Measurements from ENCODE around the gene GLT8D1.
A peak's percentile ranks its signal among the peaks of the same experiment; 100 is the strongest.

GLT8D1 gene

DNA sequence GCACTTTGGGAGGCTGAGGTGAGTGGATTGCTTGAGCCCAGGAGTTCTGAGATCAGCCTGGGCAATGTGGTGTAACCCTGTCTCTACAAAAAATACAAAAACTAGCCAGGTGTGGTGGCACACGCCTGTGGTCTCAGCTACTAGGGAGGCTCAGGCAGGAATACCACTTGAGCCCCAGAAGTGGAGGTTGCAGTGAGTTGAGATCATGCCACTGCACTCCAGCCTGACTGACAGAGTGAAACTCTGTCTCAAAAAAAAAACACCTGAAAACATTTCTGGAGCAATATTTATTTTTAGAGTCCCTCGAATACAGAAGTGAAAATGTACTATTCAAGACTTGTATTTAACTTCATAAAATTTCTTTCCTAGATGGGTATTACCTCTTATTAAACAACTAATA is 4.9 kb upstream of the GLT8D1 start:
- no peak for DNase-seq

DNA sequence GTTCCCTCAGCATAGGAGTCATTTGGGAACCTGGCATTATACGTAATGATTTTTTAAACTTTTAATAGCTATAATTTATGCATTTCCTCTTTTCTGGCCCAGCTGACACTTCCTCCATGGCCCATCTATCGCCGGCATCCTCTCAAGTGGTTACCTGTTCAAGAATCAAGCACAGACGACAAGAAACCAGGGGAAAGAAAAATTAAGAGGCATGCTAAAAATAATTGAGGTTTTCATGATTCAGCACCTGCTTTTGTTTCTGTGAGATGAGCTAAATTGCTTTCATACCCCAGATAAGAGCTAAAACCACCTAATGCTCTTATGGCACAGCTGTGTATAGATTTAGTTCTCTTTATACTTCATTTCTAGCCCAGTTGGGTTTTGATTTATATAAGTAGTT is 2.0 kb upstream of the GLT8D1 start:
- no peak for DNase-seq

DNA sequence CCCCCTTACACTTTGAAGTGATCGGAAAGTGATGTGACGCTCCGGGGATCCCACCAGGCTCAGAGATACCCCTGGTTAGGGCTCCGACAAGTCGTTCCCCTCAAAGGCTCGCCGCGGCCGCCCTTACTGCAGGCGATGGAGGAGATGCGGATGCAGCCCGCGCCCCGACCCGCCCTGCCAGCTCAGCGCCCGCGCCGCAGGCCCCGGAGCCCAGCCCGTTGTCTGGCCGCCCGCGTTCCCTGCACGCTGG is 228 bp downstream of the GLT8D1 start:
- DNase-seq: no peak

DNA sequence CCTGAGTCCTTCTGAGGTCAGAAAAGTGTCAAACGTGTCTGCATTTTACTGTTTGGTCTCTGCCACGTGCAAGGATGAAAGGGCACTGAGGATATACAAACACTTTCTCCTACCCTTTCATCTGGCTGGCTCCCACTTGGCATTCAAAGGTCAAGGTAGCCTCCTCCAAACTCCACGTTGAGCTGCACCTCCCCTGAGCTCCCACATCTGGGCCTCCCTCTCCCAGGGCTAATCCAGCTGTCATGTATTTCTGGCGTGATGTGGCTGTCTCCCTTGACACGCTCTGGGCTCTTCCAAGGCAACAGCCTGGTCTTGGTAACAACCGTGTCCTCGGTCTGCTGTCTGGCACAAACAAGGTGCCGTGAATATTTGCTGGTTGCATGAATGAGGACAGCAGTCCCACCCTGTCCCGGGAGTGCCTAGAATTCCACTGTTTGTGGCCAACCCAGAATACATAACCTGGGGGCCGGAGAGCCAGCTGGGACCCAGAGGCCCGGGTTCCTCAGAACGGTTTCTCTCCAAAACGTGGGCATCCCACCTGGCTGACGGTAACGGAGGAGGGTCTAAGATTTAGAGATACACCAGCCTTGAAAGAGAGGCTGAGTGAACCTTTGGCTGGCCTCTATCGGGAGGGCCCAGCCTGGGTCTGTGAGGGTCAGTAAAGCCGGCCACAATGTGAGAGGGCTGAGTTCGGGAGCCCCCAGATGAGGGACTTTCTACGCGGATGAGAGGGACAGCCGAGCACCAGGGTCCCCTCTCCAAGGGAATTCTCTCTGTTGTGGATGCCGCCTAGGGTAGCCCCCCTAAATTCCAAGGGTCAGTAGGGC is 767 bp downstream of the GLT8D1 start:
- DNase-seq: no peak

DNA sequence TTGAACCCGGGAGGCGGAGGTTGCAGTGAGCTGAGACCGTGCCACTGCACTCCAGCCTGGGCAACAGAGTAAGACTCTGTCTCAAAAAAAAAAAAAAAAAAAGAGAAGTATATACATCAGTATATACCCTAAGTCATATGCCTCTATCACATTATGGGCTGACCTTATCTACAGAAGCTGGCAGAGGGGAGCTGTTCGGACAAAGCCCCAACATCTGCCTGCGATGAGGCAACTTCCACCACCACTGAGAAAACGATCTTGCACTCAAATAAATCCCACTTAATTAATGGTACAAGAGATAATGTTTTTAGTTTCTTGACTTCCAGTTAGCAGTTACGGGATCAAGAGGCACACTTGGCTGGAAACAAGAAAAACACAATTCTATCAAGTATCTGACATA is 2.2 kb downstream of the GLT8D1 start:
- DNase-seq: no peak

DNA sequence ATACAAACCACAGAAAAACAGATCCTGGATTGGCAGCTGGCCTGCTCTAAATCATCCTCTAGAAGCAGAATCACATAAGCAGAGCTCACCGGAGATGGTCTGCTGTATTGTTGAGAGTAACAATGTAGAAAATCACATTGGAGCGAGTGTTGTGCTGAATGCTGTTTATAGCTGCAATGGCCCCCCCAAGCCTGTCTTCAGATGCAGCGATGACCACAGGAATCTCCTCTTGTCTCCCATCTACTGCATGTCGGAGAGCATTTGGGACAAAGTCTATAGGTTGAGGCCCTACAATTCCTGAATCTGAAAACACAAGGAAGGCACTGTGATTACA is 8.0 kb downstream of the GLT8D1 start:
- DNase-seq: no peak

DNA sequence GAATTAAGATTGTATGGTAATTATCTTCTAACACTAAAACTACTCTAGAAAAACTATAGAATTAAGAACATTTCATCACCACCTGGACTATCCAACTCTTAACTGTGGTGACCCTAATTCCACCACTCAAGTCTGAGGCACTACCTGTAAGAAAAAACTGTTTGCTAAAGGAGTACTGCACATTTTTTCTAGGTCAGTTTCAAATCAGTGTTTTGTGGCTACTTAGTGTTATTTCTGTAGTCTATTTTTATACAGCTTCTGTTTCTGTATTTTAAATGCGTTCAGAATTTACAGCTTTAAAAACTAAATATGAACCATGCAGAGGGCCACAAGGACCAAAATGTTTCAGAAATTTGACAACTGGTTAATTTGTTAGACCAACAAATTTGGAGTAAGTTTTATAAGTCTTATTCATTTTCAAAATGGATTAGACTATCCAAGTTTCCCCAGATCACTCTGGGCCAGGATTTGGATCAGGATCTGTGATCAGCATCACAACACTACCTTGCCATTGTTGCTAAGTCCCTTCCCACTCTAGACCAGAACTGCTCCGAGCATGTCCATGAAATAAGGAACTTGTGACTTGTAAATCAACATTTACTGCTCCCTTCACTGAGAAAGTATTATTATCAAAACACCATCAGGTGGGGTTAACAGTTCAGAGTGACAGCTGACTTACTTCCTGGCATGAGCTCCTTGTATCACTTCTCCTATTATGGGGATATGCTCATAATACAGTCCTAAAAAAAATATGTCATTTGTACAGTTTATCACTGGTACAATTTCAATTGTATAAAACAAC is 8.6 kb downstream of the GLT8D1 start:
- DNase-seq: no peak

DNA sequence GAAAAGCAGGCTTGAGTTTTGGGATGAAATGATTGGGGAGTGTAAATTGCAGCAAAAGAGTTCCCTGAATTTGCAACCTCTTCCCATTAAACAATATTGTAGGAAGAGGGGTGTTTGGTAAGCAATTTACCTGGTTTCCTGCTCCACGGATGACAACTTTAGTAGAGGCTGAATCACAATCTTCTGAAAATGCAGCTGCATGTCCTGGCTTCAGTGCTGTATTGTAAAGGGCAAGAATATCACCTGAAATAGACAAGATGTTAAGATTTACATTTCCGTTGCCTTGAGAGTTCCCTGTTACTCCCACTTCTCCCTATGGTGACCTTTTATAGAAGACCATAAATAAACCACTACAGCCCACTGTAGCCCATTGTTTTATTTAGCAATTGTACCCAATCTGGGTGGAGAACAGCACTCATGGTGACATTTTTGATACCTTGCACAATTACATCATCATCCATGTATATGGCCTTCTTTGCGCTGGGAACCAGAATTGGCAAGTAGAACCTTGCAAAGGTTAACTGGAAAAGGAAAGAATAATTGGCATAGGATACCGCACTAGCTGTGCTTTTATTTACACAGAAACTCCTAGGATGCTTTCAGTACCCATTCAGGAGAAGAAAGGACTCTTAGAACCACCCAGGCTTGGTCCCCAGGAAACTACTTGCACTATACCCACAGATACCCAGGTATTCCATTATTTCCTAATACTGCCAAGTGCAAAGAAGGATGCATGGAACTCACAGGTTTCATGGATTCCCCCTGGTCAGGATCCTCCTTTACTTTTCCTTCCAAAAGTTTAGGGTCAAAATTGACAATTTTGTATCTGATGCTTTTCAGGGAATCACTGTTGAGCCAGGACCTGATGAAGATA is 9.6 kb downstream of the GLT8D1 start:
- no peak for DNase-seq

DNA sequence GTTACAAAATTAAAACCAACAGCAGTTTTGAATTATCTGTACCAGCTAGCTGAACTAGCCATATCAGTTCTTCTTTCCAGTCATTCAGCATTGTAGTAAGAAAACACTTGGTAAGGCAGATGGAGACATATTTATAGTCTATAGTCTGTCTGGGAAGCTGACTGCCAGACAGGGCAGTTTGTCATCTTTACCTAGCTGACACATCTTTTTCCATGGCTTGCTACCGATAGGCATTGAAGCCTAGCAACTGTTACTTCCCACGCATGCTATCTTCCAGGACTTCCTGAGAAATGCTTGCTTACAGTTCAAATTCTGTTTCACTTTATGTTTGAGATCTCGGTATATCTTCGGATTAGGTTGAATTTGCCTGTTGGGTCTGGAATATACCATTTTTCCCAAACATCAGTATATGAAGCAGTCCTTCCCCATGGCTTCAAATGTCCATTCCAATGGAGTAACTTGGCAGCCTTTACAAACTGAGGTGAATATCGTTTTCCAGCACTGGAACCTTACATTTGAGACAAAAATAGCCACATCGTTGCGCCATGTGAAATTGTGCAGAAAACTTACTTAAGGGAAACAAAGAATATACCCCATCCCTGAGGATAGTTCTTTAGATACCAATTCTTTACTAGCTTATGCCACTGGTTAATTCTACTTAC is 10.9 kb downstream of the GLT8D1 start:
- DNase-seq: no peak

DNA sequence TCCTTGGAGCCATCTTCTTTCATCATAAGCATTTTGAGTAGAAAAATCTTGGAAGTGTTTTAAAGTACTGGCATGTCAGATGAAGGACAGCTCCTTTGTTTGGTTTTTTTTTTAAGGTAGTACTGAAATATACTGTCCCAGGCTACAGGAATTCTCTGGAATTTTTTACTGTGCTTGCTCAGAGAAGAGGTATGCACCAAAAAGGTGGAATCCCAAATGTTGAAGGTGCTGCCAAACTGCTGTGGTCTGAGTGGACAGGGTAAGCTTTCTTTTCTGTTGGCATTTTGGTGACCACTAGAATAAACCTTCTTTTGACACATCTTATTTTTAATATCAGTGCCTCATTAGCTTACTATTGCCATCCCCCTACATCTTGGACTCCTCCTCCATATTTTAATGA is 12.5 kb downstream of the GLT8D1 start:
- no peak for DNase-seq

DNA sequence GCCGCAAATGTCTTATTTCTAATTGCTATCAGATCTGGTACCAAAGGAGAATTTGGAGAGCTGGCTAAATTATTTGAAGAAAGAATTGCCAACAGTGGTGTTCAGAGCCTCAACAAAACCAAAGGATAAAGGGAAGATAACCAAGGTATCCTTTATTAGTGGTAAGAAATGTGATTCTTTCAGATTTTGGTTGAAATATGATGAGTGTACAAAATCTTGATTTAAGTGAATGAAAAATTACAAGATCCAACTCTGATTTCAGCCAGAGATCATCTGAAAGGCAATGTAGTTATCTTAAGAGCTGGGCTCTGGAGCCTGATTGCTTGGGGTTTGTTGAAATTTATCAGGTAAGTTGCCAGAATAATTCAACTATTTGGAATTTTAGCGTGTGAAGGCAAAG is 15.0 kb downstream of the GLT8D1 start:
- DNase-seq: no peak

DNA sequence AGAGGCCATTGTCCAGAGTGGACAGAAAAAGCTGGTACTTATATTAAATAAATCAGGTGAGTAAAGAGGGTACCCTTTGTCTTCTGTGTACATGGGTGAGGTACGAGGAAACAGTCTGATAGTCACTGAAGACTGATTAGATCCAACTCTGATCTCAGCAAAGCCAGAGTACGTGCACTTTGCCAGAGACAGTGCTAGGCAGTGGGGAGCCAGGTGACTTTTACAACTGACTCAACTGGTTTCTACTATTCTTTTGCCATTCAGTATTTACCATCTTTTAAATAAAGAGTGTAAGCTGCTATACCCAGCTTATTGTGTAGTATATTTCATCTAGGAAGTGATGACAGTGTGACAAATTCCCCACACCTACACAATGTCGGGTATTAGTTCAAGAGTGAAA is 16.4 kb downstream of the GLT8D1 start:
- no peak for DNase-seq

DNA sequence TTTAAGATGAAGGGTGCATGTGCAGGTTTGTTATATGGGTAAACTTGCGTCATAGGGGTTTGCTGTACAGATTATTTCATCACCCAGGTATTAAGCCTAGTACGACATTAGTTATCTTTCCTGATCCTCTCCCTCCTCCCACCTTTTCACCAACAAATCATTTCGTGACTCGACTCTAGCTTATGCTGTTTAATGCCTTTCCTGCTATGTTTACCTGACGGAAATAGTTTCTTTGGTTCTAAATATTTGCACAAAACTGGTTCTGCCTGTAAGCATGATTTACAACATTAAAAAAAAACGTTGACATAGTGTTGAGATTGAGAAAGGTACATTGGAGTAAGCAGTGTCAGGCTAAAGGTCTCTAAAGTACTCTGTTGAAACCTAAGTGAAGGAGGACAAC is 17.3 kb downstream of the GLT8D1 start:
- no peak for DNase-seq

DNA sequence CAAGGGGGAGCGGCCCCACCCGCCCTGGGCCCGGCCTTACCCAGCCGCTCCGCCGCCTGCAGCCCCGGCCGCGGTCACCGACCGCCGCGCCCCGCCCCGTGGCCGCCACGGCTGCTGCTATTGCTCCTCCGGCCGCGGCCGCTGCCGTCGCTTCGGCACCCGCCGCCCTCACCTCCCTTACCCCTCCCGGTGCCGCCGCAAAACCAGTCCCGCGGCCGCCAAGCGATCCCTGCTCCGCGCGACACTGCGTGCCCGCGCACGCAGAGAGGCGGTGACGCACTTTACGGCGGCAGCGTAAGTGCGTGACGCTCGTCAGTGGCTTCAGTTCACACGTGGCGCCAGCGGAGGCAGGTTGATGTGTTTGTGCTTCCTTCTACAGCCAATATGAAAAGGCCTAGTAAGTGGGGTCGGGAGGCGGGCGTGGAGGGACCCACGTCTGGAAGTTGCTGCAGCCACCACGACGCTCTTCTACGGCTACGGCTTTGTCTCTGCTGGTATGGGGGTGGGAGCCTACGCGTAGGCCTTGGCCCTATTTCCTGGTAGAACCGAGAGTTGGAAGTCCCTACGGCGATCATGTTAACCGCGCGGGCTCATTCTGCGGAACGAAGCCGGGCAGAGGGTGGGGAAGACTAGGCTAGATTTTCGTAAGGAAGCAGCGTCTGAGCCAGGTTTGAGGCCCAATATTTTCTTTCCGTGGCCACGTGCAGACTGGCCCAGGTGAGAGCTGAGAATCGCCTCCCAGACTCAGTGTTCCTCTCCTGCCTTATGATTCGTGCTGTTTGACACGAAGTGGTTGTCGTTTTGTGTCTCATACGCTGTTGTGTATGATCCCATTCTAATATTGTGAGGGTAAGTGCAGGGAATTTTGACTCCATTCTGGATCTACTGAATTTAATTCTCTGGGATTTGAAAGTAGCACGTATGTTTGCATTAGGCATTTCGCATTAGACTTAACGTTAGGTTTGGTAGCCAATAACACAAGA is 19.6 kb downstream of the GLT8D1 start, which contains the start of the genes GNL3 and PBRM1:
GNL3 (plus strand) TSS at position 324 of the 983 bp plus-strand sequence; CDS start at position 385, 61 bp downstream.
PBRM1 (minus strand) TSS at position 205 of the 983 bp plus-strand sequence.
- DNase-seq: peak; percentile 93

DNA sequence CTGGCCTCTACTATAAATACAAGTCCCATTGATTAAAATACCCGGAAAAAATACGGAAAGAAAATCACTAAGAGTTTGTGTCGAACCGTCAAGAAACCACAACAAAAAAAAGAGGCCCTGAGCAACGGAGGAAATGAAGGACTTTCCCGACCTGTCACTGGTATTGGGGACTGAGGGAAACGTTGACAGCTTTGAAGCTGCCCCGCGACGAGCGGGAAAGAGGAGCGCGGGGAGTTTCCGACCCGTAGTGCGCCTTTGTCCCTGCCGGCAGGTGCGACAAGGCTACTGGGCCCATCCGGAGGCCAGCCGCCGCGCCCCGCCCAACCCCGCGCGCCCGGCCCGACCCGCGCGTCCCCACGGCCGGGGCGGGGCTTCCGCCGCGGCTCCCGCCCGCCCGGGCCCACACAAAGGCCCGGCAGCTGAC is 20.3 kb downstream of the GLT8D1 start:
- DNase-seq: peak; percentile 88

DNA sequence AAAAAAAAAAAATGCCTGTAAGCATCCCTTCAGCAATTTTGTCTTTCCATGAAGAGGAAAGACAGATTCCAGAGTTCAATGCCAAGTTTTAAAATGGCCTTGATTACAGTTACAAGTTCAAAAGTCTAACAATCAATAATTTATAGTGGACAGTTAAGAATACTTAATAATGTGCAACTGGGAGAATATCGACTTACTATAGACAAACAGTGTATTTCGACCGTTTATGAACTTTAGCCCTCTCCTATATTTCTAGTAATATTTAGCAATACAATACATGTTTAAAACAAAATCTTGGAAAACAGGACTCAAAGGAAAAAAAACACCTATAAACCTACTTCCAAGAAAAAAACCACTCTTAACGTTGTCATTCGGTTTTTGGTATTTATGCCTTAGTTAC is 21.4 kb downstream of the GLT8D1 start:
- DNase-seq: no peak

DNA sequence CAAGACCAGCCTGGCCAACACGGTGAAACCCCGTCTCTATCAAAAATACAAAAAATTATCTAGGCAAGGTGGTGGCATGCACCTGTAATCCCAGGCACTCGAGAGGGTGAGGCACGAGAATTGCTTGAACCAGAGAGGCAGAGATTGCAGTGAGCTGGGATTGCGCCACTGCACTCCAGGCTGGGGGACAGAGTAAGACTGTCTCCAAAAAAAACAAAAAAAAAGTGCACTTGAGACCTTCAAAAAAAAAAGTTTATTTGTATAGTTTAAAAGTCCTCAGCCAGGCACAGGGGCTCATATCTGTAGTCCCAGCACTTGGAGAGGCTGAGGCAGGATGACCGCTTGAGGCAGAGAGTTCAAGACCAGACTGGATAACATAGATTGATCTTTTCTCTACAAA is 22.0 kb downstream of the GLT8D1 start:
- DNase-seq: no peak

DNA sequence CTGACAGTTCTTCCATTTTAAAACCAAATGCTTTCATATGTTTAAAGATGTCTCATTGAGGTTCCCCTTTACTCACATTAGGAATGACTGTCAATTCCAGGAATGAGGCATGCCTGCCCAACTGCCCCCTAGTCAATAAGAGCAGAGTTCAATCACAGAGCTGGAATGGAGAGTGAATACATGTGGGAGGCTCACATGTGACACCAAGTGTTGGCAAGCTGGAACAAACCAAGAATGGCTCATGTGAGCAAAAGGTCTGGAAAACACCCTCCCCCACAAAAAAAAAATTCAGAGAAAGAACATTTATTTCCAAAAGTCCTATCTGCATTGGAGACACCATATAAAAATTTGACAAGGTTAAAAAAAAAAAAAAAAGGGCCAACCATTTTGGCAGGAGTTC is 23.6 kb downstream of the GLT8D1 start:
- DNase-seq: peak; percentile 58

DNA sequence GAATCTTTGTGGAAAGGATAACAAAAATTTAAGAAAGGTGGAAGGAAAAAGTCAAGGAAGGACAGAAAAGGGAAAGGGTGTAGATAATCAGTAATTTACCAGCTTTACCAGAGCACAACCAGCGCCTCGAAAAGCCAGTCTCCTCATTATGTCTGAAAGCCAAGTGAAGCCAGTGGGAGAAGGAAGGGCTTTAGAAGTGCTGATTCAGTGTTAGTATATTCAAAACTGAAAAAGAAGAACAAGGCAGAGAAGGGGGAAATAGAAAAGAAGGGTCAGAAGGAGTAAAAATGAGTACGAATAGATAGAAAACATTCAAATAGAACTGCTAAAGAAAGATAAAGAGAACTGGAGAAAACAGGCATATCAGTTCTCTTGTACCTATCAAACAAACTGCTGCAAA is 24.0 kb downstream of the GLT8D1 start:
- no peak for DNase-seq

DNA sequence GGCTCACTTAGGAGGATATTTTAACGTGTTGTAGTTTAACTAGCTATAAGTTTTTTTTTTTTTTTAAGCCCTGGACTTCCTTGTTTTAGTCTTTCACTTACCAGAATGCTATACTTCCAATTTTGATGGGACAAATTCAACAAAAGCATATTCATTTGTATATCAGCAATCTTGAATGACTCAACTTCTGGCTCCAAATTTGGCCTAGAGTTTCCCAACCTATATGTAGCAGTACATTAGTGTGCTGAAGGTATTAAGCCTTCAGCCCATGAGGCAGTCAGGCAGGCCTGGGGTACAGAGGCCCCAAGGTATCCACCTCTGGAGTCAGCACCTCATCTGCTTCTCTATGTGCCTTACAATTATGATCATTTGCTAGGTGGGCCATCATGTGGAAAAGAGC is 25.8 kb downstream of the GLT8D1 start:
- no peak for DNase-seq

DNA sequence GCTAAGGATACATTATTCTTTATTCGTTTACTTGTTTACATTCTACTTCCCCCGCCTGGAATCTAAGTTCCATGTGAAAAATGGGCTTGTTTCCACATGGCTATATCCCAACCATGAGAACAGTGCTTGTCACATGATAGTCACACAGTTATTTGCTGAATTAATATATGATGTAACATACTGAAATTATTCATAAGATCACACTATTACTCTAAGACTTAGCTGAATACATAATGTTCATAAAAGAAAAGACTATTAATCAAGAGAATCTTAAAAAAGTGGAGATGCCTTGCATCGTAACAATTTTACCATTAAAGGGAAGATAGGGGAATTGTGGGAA is 26.4 kb downstream of the GLT8D1 start:
- DNase-seq: no peak

Measured in stimulated activated CD8-positive, alpha-beta memory T cell treated with anti-CD3 and anti-CD28 coated beads, Interleukin-4, amount 100 ng/mL, for 48 hours (primary cell).